Kidney (tissue), 14 donors: ENCODE measurements around the gene PRPSAP1. TPM values are rescaled to one million over a fixed set of nuclear protein-coding genes. Genes with fewer than 3 reads are reported as not detected.

Experiments
- DNase-seq, 5 donors: peaks; one replicate each; pipeline ENCODE4 v3.0.0-alpha.2; 2013 to 2020
- FAIRE-seq: peaks from 2 replicates; lab custom pipeline; 2012; peaks lifted over from hg19 to GRCh38; lab: Jason Lieb, UNC
- H3K27ac ChIP-seq, 2 donors: one replicate each; pipeline ENCODE4 v1.7.0; 2013; ENCODE audit warnings: low read depth in 2 of 2, low read length in 2 of 2, inconsistent platforms in 1 of 2
- H3K27me3 ChIP-seq: one replicate; pipeline ENCODE4 v1.7.1; 2013; ENCODE audit warnings: low read length, inconsistent platforms; ENCODE audit not compliant: control insufficient read depth, insufficient read depth
- H3K36me3 ChIP-seq, 3 donors: one replicate each; pipeline versions ENCODE4 v1.7.0 to v1.7.1; 2013; ENCODE audit warnings: low read length in 3 of 3, control low read depth in 1 of 3, inconsistent platforms in 1 of 3; ENCODE audit not compliant: insufficient read depth in 3 of 3, control insufficient read depth in 2 of 3
- H3K4me1 ChIP-seq, 3 donors: one replicate each; pipeline versions ENCODE4 v1.7.0 to v1.7.1; 2013; ENCODE audit warnings: low read length in 3 of 3, inconsistent platforms in 1 of 3, low read depth in 1 of 3; ENCODE audit not compliant: control insufficient read depth in 2 of 3, insufficient read depth in 2 of 3
- H3K4me3 ChIP-seq, 3 donors: one replicate each; pipeline versions ENCODE4 v1.7.0 to v1.8.1; 2013; ENCODE audit warnings: low read length in 3 of 3, control low read depth in 1 of 3, inconsistent platforms in 1 of 3
- H3K9ac ChIP-seq, 3 donors: one replicate each; pipeline versions ENCODE4 v1.7.0 to v1.7.1; 2013; ENCODE audit warnings: low read length in 3 of 3, control low read depth in 1 of 3, inconsistent platforms in 1 of 3
- H3K9me3 ChIP-seq, 3 donors: one replicate each; pipeline versions ENCODE4 v1.7.0 to v1.7.1; 2013; ENCODE audit warnings: low read length in 3 of 3, control low read depth in 1 of 3, inconsistent platforms in 1 of 3; ENCODE audit not compliant: control insufficient read depth in 2 of 3, insufficient read depth in 1 of 3
- CTCF ChIP-seq: IDR thresholded peaks from 3 replicates; pipeline ENCODE4 v1.5.1; 2012; ENCODE audit warnings: mild to moderate bottlenecking, moderate library complexity, borderline replicate concordance; ENCODE audit not compliant: insufficient read depth; ENCODE audit errors: extremely low read depth
- intact Hi-C: fragments of 100-400 bp; cut with DNase I; formaldehyde crosslinking; loops from one replicate; pipeline ENCODE4 v1.11.1; 2022
- polyA plus RNA-seq: library from polyadenylated mRNA; stranded (reverse); fragments of 350-450 nt; fragmentation: Illumina TruSeq; extraction: RNeasy Lipid Tissue Mini Kit (QIAGEN cat#74804); gene quantifications from one replicate; pipeline ENCODE4 v1.2.3, GENCODE V29; 2014; ENCODE audit warnings: low read depth, low replicate concordance; ENCODE audit not compliant: insufficient read depth
- total RNA-seq: library from RNA; stranded (reverse); fragmentation: NEBNext Ultra II Directional; extraction: Animal tissue kit (Norgen Biotek cat#: 25700); gene quantifications from one replicate; pipeline ENCODE4 v1.2.1, GENCODE V29; 2021
- donor health status: control.
- donor health status: control.
- donor health status: control.
- donor health status: control.
- donor health status: control.
- donor health status: DM: yes; HTN: yes; CAD: no.
- donor health status: Normal renal cell carcinoma (clear cell type).

The PRPSAP1 gene
- total and polyA plus RNA-seq, 2 donors from 2014 or later = 37.6 to 39.9 TPM

GRCh38 chr17:76267051-76267576, 86.6 kb downstream of the PRPSAP1 start:
- Histone ChIP-seq H3K4me1 (peaks cover 10 to 50% (median 38%) of the 10 kb centered on the region in 3 donors), H3K36me3 (no peaks in the 10 kb centered on the region), H3K9ac (peak overlapping the region in 2 of 3 donors; percentile 50 to 74), H3K27ac (peak overlapping the region; percentile 82 to 92), H3K27me3 (no peaks in the 10 kb centered on the region), H3K4me3 (peak overlapping the region; percentile 59 to 87 (median 72)), H3K9me3 (no peaks in the 10 kb centered on the region)
- no peak for FAIRE-seq
- intact Hi-C loops = no loop called here
- DNase-seq = peak in 1 of 5 donors; percentile 47
- TF ChIP-seq CTCF = no peak

- Histone ChIP-seq H3K9me3 (no peaks in the 10 kb centered on the region), H3K36me3 (no peaks in the 10 kb centered on the region), H3K4me3 (peak overlapping the region; percentile 59 to 87 (median 72)), H3K9ac (peak overlapping the region; percentile 48 to 74 (median 50)), H3K27me3 (no peaks in the 10 kb centered on the region), H3K4me1 (peaks cover 10 to 49% (median 38%) of the 10 kb centered on the region in 3 donors), H3K27ac (peak overlapping the region; percentile 82 to 92)
- no peak for FAIRE-seq
- TF ChIP-seq CTCF = no peak
- DNase-seq = no peak
- intact Hi-C loops = no loop called here
These were observed 87.3 kb downstream of the PRPSAP1 start for GRCh38 chr17:76266244-76266938.

GRCh38 chr17:76265624-76266243, 88.0 kb downstream of the PRPSAP1 start:
- DNase-seq = peak in 3 of 5 donors; percentile 76 to 94 (median 81)
- Histone ChIP-seq H3K27ac (peak overlapping the region; percentile 82 to 92), H3K9ac (peak overlapping the region in 1 of 3 donors; percentile 74), H3K4me3 (peak overlapping the region; percentile 64 to 87 (median 72)), H3K27me3 (no peaks in the 10 kb centered on the region), H3K4me1 (peaks cover 10 to 46% (median 35%) of the 10 kb centered on the region in 3 donors), H3K36me3 (no peaks in the 10 kb centered on the region), H3K9me3 (no peaks in the 10 kb centered on the region)
- intact Hi-C loops = no loop called here
- no peak for FAIRE-seq
- TF ChIP-seq CTCF = no peak
